Skeletal muscle cell (primary cell): Measurements from ENCODE around the gene LHX6.
A peak's percentile ranks its signal among the peaks of the same experiment; 100 is the strongest.

ENCODE experiments used
- DNase-seq: peaks from one replicate; pipeline ENCODE4 v3.0.0-alpha.2; 2010; ENCODE audit warnings: low read depth
- H3K4me3 ChIP-seq: 2 replicates; pipeline ENCODE4 v1.5.1; 2011; ENCODE audit warnings: low read depth, mild to moderate bottlenecking, control low read depth, low read length, moderate library complexity

Gene LHX6

DNA sequence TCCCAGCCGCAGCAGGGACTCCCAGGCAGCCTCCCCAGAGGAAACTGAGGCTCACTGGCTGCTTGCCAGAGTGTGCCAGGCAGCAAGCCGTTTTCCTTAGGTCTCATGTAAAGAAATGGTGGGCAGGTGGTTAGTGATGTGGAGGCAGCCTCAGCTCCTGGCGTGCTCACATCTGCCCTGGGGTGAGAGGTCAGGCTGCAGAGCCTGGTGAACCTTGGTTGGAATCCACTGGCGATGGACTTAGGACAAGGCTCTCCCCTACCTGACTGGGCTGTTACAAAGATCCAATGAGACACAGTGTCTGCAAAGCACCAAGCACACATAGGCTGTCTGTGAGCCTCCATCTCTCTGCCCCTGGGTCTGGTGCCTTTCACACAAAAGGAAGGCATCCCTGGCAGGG lies 30.9 kb downstream of the LHX6 start:
- no peak for DNase-seq
- no peak overlapping the region for H3K4me3 ChIP-seq

DNA sequence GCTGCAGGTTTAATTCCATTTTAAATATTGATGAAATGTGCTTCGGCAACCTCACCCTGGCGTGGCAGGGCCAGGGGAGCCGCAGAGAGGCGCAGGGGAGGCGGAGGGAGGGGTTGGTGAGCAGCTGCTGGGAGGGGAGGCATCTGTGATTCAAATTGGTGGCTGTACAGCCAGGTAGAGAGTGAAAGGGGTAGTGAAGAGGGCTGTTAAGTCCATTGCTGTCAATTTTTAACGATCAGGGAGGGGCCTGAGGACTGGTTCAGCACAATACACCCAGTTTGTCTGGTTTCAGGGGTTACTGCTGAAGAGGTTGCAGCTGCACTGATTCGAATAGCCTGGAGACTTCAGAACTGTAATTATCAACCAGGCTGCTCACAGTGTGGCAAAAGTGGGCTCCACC lies 31.3 kb downstream of the LHX6 start:
- no peak for DNase-seq
- H3K4me3 ChIP-seq = no peak overlapping the region

GRCh38 chr9:122195875-122196274 lies 32.9 kb downstream of the LHX6 start:
- no peak for DNase-seq
- no peak overlapping the region for H3K4me3 ChIP-seq

DNA sequence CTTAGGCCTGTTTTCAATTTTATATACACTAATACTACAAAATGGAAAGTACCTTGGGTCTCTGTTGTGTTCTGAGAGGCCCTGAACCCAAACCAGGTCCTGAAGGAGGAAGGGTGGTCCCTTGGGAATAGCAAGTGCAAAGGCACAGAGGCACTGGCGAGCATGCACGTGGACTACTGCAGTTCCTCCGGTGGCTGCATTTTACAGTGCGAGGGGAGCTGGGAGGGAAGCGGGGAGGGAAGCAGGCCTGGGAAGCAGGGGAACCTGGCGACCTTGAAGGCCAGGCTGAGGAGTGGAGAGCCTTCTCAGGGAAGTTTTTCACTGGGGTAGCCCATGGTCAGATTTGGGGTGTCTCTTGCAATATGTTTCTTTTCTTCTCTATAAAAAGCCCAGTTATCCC lies 35.1 kb downstream of the LHX6 start:
- no peak for DNase-seq
- no peak overlapping the region for H3K4me3 ChIP-seq

DNA sequence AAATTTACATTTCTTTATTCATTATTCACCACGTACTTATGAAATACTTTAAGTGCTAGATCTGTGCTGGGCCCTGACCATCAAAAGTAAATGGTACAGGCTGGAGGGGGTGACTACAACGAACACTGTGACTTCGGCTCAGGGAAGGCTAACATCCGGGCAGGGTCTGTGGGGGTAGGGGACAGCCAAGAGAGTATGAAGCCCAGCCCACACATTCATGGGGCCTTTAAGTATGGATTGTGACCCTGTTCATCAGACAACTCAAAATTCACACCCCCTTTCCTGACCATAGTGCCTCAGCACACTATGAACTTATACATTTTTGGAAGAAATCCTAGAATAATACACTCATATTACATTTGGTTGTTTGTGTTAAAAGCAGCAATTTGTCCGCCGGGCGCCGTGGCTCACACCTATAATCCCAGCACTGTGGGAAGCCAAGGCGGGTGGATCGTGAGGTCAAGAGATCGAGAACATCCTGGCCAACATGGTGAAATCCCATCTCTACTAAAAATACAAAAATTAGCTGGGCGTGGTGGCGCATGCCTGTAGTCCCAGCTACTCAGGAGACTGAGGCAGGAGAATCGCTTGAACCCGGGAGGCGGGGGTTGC lies 35.7 kb downstream of the LHX6 start:
- no peak overlapping the region for H3K4me3 ChIP-seq
- no peak for DNase-seq

- DNase-seq = no peak
- H3K4me3 ChIP-seq = no peak overlapping the region
These were observed 36.4 kb downstream of the LHX6 start for GRCh38 chr9:122192261-122192875.

GRCh38 chr9:122191584-122191983 lies 37.2 kb downstream of the LHX6 start:
- H3K4me3 ChIP-seq = no peak overlapping the region
- no peak for DNase-seq

DNA sequence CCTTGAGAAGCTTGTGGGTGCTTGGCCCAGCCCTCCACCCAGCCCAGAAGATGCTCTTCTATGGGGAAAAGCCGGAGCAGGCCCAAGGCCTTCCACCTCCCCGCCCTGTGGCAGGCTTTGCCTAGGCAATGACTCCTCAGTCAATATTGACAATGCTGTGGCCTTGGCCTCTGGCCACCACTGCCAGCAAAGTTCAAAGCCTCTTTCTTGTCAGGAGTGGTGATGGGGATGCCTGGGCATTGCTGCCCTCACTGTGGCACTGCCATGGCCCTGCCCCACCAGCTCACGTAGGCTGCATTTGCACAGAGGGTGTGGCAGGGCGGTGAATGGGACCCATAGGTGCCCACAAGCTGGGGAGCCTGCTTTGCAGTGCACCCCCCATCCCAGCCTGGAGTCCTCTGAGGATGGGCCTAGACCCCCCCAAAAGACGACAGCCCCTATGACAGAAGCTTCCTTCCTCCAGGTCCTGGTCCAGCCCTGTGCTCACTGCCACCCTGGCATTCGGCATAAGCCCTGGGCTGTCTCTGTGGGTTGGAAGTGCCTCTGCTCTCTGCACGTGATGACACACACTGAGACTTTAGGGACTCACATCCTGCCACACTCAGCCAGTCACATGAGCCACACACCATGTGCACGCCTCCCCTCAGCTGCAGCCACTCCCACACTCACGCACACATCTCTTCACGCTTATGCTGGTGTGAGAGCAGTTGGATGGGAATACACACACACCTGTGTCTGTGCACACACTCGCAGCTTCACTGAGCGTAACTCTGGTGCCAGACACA lies 38.0 kb downstream of the LHX6 start:
- no peak for DNase-seq
- no peak overlapping the region for H3K4me3 ChIP-seq

GRCh38 chr9:122188369-122188768 lies 40.4 kb downstream of the LHX6 start:
- no peak for DNase-seq

GRCh38 chr9:122186777-122187470 lies 41.8 kb downstream of the LHX6 start:
- no peak for DNase-seq
- H3K4me3 ChIP-seq = no peak overlapping the region

More at GRCh38 chr9:122188369-122188768, 40.4 kb downstream of the LHX6 start:
- no peak overlapping the region for H3K4me3 ChIP-seq

- no peak overlapping the region for H3K4me3 ChIP-seq
- no peak for DNase-seq
These were observed 42.5 kb downstream of the LHX6 start for GRCh38 chr9:122186301-122186700.

- no peak overlapping the region for H3K4me3 ChIP-seq
- DNase-seq = no peak
These were observed 44.2 kb downstream of the LHX6 start for GRCh38 chr9:122184551-122184950.

DNA sequence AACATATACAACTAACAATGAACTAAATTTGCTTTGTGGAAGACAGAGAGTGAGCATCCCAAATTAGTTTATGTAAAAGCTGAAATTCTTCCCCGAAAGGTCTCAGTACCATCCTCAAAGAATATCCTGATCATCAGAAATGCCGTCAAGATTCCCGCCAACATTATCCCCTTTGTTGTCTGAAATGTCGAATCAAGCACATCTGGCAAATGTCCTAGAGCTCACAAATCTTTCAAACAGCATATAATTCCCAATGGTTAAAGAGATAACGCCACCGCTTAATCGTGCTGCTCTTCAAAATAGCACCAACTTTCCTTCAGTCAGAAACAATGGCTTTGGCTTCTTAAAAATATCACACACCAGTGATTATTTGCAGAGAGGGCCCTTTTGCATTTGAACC lies 45.3 kb downstream of the LHX6 start:
- no peak overlapping the region for H3K4me3 ChIP-seq
- DNase-seq = no peak

GRCh38 chr9:122180633-122181032 lies 48.1 kb downstream of the LHX6 start:
- DNase-seq = peak; percentile 57
- H3K4me3 ChIP-seq = no peak overlapping the region

- no peak overlapping the region for H3K4me3 ChIP-seq
- DNase-seq = no peak
These were observed 49.1 kb downstream of the LHX6 start for GRCh38 chr9:122179690-122180074.

- H3K4me3 ChIP-seq = no peak overlapping the region
These were observed 49.6 kb downstream of the LHX6 start for GRCh38 chr9:122179054-122179689.

GRCh38 chr9:122176916-122177315 lies 51.8 kb downstream of the LHX6 start:
- DNase-seq = no peak

More at GRCh38 chr9:122179054-122179689, 49.6 kb downstream of the LHX6 start:
- no peak for DNase-seq

DNA sequence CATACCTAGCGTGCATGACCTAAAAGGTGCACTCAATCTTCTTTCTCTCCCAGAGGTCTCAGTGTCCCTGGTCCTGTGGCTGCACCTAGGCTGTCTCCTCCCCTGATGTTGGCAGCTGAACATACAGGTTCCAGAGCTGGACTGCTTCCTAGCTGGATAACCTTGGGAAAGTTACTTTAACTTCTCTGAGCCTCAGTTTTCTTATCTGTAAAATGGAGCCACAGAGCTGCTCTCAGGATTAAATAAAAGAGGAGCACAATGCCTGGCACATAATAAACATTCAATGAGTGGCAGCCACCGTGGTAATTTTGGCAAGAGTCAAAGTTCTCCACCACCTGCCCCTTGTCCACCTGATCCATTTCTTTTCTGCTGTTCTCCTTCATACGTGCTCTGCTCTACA lies 55.1 kb downstream of the LHX6 start:
- no peak overlapping the region for H3K4me3 ChIP-seq
- no peak for DNase-seq

More at GRCh38 chr9:122176916-122177315, 51.8 kb downstream of the LHX6 start:
- H3K4me3 ChIP-seq = no peak overlapping the region

DNA sequence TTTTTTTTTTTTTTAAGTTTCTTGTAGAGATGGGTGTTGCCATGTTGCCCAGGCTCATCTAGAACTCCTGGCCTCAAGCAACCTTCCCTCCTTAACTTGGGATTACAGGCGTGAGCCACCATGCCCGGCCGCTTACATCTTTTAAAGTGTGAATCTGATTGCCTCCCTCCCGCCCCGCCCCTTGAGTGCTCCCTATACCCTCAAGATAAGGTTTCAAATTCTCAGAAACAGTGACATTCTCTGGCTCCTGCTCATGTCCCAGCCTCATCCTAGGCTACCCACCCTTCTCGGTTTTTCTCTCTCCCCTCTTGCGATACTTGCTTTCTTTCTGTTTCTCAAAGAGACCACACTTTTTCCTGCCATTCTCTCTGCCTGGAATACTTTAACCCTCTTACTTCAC lies 56.6 kb downstream of the LHX6 start:
- no peak for DNase-seq
- H3K4me3 ChIP-seq = no peak overlapping the region

DNA sequence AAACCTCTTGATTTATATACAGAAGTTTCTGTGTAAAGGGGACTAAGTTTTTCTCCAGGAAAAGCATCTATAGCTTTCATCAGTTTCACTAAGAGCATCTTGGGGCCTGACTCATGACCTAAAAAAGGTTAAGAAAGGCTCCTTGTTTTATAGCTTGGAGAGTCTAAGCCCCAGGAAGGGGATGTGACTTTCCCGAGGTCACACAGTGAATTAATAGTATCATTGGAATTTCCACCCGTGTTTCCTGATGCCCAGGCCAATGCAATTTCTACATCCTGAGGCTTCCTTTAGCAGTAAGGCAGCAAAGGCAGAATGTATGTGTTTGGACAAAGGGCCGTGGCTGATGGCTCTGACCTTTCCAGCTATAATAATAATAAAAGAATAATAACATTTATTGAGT lies 60.4 kb downstream of the LHX6 start:
- DNase-seq = no peak
- H3K4me3 ChIP-seq = no peak overlapping the region
